HG03342 (cell line): Measurements from ENCODE around the gene ESYT2.

Source experiments
- ATAC-seq: cut with Tn5 transposase; IDR thresholded peaks from one replicate; pipeline ENCODE4 v1.9.1; 2021; ENCODE audit warnings: mild to moderate bottlenecking, moderate library complexity; ENCODE audit not compliant: unreplicated experiment

The ESYT2 gene

GRCh38 chr7:158774952-158775351, 54.4 kb downstream of the ESYT2 start:
- ATAC-seq: no peak

GRCh38 chr7:158772916-158773315, 56.4 kb downstream of the ESYT2 start:
- no peak for ATAC-seq

DNA sequence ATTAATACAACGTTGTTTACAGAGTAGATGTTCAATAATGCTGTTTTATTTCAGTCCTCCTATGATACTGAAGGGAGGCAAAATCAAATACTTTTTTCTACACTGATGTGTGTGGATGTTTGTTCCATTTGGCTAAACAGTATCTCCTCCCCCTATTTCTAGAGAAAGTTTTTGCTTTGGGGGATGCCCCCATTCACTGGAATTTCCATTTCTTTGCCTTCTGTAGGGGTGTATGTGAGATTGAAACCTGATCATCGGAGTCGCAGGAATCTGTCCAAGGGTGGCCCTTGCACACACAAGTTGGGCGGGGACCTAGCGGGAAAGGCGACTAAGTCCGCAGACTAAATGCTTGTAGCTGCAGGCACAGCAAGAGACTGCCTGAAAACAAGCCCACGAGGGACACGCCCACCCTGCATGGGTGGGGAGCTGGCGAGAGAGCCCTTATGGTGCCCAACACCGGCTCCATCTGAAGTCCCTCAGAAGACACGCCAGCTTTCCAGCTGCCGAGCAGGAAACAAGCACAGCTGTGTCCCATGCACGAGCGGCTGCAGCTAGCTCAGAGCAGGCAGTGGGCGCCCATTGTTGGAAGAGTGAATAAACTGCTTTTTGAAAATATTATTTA, 58.0 kb downstream of the ESYT2 start:
- ATAC-seq: no peak

DNA sequence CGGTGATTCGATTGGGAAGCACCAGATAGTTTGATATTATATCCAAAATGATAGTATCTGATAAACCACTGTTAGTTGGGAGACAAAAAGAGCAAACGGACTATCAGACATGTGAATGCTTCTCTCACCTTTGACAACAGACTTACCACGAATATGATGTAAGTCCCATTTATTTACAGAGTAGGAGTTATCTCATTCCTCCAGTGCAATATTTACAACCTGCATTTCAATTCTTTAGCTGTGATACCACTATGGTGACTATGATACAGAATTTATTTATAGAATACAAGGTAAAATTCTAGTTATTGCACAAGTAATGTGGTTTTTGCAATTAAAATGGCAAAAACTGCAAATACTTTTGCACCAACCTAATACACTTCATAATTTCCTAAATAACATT, 61.6 kb downstream of the ESYT2 start:
- ATAC-seq: no peak

DNA sequence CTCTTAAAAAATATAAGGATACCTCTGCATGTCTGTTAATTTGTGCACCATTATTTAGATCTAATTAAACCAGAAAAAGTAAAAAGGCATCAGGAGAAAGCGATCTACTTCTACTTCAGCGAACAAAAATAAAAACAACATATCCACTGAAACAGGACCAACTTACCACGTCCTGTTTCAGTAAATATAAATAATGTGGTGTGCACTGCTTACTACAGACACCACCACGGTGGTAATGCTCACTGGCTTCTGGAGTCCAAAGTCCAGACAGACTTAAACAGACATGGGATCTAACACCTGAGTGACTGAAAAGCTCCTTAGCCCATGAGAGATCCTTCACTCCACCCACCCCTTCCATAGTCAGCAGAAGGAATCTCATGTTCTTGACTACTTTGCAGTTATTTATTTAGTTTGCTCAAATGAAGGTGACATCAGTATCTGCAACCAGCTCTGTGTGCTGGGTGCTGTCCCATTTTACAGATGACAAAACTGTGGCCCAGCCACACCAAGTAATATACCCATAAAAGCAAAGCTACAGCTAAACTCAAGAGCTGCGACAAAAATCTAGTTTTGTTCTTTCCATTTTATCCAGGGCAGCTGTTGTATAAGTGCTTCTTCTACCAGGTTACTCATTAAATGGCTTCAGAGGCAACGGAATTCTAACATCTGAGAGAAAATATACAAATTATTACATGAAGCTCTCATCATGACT, 62.6 kb downstream of the ESYT2 start:
- ATAC-seq: no peak

DNA sequence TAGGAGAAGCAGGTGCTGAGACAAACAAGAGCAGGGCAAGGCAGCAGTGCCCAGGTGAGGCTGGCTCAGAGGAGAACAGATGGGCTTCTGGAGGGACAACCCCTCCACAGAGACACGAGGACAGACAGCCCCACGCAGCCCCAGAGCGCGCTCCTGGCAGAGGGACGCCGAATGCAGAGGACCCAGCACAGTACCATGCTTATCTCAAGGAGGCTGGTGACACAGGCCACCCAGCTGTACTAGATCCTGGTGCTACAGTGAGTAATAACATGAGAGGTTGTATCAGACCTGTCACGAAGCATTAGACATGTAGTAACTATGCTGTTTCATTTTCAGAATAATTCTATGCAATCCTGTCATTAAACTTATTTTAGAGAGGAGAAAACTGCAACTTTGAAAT, 64.3 kb downstream of the ESYT2 start:
- ATAC-seq: no peak

DNA sequence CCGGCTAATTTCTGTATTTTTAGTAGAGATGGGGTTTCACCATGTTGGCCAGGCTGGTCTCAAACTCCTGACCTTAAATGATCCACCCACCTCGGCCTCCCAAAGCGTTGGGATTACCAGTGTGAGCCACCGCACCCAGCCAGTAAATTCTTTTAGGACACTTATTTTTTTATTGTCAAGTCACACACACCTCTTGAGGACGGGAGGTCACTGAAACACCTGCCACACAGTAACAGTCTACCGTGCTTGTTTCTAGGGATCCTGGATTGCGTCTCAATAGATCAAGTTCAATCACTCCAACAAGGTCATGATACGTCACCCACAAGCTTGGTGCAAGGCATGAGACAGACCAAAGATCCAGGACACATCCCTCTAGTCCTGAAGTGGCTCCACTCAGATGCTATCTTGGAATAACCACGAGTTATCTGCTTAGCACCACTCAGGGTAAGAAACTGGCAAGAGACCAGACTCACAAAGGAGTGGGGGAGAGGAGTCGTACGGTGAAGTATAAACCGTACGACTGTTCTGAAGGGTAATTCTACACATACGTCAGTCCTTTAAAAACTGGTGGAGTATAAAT, 65.8 kb downstream of the ESYT2 start:
- ATAC-seq: no peak

- no peak for ATAC-seq
Observed at GRCh38 chr7:158761945-158762344, 67.4 kb downstream of the ESYT2 start.

GRCh38 chr7:158760936-158761335, 68.4 kb downstream of the ESYT2 start:
- no peak for ATAC-seq

GRCh38 chr7:158760445-158760764, 68.9 kb downstream of the ESYT2 start:
- ATAC-seq: no peak

DNA sequence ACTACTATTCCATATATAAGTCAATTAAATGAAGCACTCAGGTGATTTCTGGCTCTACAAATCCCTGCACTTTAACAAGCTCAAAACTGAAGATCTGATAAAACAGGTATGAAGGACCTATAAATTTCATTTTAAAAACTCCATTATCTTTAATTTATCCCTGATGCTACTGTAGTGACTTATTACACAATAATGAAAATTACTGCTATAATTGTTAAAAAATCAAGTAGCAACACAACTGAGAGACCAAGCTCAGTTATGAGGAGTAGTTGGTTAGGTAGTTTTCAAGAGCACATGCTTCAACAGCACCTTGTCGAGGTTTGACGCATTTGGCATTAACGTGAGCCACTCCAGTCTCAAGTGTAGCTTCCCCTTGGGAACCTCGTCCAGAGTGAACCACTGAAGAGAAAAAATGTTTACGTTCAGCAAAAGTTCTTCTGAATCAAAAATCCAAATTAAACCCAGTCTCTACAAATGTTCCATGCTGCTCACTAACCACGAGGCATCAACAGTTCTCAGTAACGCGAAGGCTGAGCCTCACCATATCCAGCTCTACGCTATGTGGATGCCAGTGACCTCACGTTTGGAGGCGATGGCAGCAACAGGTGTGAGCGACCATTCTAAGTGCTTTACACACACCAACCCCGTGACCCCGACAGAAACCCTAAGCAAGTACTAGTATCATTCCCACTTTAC, 69.4 kb downstream of the ESYT2 start:
- ATAC-seq: no peak

- no peak for ATAC-seq
Observed at GRCh38 chr7:158759245-158759614, 70.1 kb downstream of the ESYT2 start.

GRCh38 chr7:158758586-158759244, 70.6 kb downstream of the ESYT2 start:
- ATAC-seq: no peak

- no peak for ATAC-seq
Observed at GRCh38 chr7:158757404-158757989, 71.8 kb downstream of the ESYT2 start.

DNA sequence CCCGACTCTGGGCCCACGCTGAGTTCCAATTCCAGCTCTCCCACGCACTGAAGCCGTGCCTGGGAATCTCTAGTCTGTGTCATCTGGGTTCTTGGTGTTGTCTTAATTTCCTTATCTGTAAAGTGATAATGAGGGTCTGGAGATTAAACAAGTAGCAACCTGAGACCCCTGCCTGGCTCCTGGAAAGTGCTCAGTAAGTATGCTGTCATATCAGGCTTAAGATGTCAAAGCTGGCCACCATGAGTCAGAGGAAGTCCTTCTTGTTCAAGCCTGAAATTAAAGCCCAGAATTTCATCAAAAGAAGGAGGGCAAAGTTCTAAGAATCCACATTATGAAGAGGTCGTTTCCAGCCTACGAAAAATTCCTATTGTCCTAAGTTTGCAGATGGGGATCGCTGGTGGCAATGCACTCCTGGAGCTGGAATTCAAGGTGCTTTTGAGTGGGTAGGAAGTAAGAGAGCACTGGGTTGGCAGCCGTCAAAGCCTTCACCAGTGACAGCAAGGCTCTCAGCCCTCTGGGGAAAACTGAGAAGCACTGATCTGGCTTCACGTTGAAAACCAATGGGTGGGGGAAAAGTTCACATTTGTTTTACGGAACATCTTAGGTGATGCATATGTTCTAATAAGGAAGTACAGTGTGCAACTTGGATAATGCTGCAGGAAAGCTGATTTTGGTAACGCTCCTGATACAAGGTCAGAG, 74.4 kb downstream of the ESYT2 start:
- no peak for ATAC-seq

GRCh38 chr7:158753900-158754299, 75.4 kb downstream of the ESYT2 start:
- ATAC-seq: no peak

- ATAC-seq: no peak
Observed at GRCh38 chr7:158751751-158752150, 77.6 kb downstream of the ESYT2 start.

DNA sequence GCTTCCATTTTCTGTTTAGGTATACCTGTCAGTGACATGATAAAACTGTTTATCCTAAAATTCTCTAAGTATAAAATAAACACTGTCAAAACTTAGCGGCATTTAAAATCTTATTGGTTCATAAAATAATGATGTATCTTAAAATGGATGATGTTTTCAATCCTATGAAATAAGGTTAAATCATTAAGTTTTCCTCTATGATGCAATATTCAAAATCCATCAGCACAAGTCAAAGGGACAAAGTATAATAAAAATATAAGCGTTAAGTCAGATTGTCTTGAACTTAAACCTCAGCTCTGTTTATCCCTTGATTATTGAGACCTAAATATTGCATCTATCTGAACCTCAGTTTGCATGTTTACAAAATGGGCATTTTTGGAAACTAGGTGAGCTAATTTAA, 78.1 kb downstream of the ESYT2 start:
- ATAC-seq: no peak

GRCh38 chr7:158750702-158751101, 78.6 kb downstream of the ESYT2 start:
- ATAC-seq: no peak

DNA sequence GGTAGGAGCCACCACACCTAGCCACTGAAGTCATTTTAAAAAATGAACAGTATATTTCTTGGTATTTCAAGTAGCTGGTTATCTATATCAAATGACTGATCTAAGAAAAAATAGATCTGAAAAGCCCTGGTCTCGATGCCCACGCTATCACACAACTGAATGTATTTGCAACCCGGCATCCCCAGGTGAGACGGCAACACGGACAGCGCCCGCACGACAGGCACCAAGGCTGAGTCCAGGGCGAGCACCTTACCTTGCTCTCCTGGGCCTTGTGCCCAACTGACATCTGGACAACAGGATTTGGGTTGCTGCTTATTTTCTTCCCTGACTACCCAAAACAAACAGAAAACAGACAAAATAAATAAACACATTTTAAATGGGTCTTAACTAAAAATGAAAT, 79.9 kb downstream of the ESYT2 start:
- no peak for ATAC-seq

- ATAC-seq: no peak
Observed at GRCh38 chr7:158748335-158748734, 81.0 kb downstream of the ESYT2 start.
